GM19099 (cell line): ENCODE results near the gene TMEM25.

Experiments
- POLR2A ChIP-seq: IDR thresholded peaks from 3 replicates; pipeline ENCODE4 v1.6.1; 2011; ENCODE audit warnings: low read depth; ENCODE audit not compliant: insufficient read length; ENCODE audit errors: extremely low read depth

TMEM25 gene

DNA sequence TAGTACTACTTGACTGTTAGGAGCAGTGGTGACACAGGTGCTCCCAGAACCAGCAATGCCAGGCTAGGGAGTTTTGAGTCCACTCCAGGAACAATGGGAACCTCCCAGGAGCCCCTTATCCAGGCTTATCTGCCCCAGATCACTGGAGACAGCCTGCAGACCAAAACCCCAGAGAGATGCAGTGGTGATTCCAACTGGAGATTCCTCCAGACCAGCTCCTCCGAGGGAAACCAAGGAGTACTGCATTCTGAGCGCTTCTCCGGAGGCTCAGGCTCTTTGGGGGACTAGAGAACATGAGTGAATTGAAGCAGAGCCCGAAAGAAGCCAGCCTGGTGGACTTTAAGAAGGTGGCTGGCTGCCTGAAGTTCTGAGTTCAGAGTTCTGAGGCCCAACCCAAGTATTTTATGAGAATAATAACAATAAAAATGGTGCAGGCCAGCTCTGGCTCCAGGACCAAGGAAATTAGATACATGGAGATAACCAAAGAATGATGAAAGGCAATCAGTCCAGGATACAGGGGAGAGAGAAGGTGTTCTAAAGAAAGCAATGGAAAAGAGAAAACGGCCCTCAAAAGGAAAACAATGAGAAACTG lies 1.3 kb upstream of the TMEM25 start:
- TF ChIP-seq POLR2A, result no peak

DNA sequence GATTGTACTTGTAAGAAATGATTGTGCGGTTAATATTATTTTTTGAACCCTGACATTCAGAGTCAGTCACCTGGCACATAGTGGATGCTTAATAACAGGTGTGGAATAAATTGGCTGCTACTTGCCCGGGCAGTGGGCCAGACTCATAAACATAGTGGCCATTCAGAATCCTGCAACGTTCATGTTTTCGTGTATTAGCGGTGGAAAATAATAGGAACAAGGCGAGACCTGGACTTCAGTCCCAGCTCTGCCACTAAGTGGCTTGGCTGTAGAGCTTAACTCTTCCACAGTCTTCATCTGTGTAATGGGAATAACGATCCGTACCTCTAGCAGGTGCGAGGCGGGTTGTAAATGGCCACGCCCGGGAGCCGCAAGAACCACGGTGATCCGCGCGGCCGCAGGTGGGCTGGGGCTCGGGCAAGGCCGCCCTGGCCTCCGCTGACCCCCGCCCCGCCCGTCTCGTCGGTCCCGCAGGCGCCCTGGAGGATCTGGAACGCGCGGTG lies 761 bp upstream of the TMEM25 start:
- TF ChIP-seq POLR2A, result no peak

DNA sequence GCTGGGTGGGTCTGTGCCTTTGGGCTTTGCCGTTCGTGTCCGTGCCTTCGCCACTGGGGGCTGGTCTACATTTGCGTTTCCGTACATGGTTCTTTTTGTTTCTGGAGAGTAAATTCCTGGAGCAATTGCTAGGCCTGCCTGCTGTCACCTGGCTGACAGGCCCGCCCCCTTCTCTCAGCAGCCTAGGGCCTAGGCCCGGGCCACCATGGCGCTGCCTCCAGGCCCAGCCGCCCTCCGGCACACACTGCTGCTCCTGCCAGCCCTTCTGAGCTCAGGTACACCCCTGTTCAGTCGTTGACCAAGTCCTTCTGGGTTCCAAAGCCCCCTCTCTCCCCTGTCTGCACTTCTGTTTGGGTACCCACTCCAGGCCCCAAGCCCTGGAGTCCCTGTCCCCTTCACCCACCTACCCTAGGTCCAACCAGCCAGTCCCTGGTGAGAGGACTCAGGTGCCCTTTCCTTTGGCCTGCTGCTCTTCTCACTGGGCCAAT lies 649 bp downstream of the TMEM25 start:
- TF ChIP-seq POLR2A, result no peak

DNA sequence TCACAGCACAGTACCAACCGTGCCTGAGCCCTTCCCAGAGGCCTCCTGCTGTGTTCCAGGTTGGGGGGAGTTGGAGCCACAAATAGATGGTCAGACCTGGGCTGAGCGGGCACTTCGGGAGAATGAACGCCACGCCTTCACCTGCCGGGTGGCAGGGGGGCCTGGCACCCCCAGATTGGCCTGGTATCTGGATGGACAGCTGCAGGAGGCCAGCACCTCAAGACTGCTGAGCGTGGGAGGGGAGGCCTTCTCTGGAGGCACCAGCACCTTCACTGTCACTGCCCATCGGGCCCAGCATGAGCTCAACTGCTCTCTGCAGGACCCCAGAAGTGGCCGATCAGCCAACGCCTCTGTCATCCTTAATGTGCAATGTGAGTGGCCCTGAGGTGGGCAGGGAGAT lies 1.1 kb downstream of the TMEM25 start:
- no peak for TF ChIP-seq POLR2A

DNA sequence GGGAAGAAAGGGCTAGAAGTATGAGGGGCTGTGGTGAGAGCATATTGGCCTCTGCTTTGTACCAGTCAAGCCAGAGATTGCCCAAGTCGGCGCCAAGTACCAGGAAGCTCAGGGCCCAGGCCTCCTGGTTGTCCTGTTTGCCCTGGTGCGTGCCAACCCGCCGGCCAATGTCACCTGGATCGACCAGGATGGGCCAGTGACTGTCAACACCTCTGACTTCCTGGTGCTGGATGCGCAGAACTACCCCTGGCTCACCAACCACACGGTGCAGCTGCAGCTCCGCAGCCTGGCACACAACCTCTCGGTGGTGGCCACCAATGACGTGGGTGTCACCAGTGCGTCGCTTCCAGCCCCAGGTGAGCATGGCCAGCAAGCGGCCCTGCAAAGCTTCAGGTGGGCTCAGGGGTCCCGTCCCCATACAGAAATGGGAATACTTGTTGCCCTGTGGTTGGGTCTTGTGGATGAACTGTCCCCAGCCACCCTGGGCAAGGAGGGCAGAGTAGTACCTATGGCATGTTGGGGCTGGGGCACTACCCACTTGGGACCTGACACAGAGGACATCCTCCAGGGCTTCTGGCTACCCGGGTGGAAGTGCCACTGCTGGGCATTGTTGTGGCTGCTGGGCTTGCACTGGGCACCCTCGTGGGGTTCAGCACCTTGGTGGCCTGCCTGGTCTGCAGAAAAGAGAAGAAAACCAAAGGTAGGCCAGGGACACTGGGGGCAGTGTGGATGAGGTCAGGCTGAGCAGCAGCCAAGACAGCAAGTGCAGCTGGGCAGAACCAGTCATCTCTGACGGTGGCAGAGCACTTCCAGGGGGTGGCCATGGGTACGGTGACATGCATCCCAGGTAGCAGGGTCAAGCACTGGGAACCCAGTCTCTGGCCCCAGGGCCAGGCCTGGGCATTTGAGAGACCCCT lies 2.1 kb downstream of the TMEM25 start:
- no peak for TF ChIP-seq POLR2A

DNA sequence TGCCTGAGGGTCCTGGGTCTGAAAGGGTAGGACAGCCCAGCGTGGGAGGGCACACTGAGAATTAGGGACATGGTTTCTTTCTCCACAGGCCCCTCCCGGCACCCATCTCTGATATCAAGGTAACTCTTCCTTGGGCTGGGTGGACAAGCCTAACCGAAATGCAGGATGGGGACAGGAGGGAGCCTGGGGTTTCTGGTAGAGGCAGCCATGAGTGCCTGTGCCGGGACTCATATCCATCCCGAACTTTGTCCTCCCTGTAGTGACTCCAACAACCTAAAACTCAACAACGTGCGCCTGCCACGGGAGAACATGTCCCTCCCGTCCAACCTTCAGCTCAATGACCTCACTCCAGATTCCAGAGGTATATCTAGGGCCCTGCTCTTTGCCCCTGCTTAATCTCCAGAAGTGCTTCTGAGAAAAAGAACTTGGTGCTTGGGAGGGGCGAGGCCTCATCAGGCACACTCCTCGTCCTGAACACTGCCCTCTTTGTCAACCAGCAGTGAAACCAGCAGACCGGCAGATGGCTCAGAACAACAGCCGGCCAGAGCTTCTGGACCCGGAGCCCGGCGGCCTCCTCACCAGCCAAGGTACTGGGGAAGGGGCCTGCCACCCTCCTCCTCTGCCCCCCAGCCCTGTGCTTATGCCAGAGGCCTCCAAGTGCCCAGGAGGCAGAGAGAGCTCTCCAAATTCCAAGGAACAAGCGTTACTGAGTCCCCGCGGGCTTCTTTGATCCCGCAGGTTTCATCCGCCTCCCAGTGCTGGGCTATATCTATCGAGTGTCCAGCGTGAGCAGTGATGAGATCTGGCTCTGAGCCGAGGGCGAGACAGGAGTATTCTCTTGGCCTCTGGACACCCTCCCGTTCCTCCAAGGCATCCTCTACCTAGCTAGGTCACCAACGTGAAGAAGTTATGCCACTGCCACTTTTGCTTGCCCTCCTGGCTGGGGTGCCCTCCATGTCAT lies 3.1 kb downstream of the TMEM25 start:
- TF ChIP-seq POLR2A, result no peak

DNA sequence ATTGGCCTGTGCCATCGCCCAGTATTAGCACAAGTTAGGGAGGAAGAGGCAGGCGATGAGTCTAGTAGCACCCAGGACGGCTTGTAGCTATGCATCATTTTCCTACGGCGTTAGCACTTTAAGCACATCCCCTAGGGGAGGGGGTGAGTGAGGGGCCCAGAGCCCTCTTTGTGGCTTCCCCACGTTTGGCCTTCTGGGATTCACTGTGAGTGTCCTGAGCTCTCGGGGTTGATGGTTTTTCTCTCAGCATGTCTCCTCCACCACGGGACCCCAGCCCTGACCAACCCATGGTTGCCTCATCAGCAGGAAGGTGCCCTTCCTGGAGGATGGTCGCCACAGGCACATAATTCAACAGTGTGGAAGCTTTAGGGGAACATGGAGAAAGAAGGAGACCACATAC lies 4.3 kb downstream of the TMEM25 start:
- no peak for TF ChIP-seq POLR2A

DNA sequence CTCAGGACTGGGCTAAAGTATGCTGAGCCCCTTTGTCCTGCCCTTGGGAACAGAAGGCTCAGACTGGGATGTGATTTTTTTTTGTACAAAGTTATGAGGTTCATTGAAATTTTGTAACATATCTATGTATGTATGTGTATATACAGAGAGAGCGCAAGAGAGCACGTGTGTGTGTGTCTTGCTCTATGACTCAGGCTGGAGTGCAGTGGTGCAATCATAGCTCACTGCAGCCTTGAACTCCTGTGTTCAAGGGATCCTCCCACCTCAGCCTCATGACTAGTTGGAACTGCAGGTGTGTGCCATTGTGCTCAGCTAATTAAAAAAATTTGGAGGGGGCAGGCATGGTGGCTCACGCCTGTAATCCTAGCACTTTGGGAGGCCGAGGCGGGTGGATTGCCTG lies 5.7 kb downstream of the TMEM25 start:
- TF ChIP-seq POLR2A, result no peak

DNA sequence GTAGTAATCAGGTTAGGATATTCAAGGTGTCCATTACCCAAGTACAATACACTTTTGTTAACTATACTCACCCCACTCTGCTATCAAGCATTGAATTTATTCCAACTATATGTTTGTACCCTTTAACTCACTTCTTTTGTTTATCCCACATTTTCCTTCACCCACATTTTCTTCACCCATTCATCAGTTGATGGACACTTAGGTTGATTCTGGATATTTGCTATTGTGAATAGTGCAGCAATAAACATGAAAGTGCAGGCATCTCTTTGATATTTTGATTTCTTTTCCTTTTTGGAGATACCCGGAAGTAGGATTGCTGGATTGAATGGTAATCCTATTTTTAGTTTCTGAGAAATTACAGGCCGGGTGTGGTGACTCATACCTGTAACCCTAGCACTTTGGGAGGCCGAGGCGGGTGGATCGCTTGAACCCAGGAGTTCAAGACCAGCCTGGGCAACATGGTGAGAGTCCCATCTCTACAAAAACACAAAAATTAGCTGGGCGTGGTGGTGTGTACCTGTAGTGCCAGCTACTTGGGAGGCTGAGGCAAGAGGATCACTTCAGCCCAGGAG lies 6.5 kb downstream of the TMEM25 start:
- no peak for TF ChIP-seq POLR2A

DNA sequence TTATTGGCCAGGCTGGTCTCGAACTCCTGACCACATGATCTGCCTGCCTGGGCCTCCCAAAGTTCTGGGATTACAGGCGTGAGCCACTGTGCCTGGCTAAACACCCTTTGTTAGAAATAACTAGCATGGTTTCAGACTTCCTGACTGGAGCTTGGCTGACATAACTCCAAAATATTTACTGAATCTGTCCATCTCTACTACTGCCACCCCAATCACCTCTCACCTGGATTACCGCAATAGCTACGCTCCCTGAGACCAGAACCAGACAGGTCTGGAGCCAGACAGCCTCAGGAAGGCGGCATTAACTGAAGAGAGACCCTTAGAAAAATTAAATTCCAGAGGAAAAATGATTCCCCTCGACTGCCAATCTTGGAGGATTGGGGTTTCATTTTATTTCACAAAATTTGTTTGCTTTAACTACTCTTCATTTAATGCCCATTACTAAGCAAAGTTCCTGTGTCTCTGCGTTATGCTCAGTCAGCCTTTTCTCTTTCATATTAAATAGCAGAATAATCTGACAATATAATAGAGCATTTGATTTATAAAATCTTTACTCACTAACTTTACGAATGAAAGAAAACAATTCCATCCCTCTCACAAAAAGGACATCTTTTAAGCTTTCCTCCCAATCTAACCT lies 13.1 kb downstream of the TMEM25 start:
- TF ChIP-seq POLR2A, result no peak

DNA sequence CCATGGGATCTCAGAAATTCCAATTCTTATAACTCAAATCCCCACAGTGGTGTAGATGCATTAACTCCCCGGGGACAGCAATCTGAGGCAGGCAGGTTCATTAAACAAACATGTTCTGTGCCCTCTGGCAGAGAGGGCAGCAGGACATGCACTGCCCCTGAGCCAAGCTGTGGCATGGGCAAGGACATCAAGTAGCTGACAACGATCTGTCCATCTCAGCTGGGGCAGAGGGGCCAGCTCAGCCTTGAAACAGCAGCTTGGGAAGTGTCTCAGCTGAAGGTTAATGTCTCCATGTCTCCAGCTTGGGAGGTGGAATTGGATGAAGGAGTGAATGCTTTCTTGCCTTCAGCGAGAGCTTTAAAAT lies 13.6 kb downstream of the TMEM25 start:
- no peak for TF ChIP-seq POLR2A

DNA sequence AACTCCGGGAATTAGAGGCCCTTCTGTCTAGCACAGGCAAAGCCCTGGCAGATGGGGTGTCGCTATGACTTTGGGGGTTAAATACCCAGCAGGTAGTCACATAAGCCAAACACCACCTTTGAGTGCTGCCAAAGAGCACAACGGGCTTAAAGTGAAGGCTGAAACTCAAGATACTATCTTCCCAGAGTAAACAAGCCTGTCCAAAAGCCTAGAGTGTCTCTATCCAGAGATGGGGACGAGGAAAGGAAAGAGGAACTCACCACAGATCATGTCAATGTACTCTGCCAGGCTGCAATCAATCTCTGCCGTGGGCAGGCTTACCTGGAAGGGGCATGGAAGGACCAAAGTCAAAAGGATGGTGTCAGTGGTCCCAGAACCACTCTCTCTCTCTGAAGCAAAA lies 14.5 kb downstream of the TMEM25 start:
- TF ChIP-seq POLR2A, result no peak

DNA sequence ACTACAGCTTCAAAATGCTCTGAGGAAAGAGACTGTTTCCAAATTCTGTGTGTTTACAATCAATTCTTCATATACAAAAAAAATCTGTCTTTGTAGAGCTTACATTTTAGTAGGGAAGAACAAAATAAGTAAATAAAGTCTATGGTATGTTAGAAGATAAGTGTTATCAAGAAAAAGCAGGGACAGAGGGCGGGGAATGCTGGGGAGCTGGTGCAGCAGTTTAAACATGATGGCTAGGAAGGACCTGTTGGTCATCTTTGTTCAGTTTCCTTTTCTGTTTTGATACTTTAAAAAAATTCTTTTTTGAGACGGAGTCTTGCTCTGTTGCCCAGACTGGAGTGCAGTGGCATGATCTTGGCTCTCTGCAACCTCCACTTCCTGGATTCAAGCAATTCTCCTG lies 16.1 kb downstream of the TMEM25 start:
- TF ChIP-seq POLR2A, result no peak

DNA sequence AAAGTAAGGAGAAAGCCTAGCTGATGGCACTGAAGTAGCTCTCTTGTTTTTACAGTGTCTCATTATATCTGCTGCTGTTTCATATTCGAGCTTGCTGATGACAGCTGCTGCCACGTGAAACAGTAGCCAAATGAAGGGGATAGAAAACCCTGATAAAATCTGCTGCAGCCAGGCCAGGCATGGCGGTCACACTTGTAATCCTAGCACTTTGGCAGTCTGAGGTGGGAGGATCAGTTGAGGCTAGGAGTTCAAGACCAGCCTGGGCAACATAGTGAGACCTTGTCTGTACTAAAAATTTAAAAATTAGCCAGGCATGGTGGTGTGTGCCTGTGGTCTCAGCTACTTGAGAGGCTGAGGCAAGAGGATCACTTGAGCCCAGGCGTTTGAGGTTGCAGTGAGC lies 21.3 kb downstream of the TMEM25 start:
- no peak for TF ChIP-seq POLR2A
